HG02973 (cell line): ENCODE results near the gene TPRG1L.

Experiments used
- ATAC-seq: cut with Tn5 transposase; IDR thresholded peaks from one replicate; pipeline ENCODE4 v1.9.1; 2021; ENCODE audit warnings: moderate library complexity; ENCODE audit not compliant: unreplicated experiment

TPRG1L gene

GRCh38 chr1:3642919-3643675 is 18.3 kb downstream of the TPRG1L start:
- no peak for ATAC-seq

DNA sequence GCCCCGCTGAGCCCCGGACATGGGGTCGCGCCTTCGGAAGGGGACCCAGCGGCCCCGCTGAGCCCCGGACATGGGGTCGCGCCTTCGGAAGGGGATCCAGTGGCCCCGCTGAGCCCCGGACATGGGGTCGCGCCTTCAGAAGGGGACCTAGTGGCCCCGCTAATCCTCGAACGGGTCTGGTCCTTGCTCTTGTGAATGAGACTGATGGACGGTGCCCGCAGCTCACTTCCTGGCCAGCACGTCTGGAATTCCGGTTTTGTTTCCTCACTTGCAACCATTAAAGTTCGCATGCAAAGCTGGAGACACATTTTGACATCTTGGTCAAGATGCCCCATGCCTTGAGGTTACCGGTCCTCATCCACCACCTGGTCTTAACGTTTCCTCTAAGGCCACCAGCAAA is 19.5 kb downstream of the TPRG1L start:
- no peak for ATAC-seq

DNA sequence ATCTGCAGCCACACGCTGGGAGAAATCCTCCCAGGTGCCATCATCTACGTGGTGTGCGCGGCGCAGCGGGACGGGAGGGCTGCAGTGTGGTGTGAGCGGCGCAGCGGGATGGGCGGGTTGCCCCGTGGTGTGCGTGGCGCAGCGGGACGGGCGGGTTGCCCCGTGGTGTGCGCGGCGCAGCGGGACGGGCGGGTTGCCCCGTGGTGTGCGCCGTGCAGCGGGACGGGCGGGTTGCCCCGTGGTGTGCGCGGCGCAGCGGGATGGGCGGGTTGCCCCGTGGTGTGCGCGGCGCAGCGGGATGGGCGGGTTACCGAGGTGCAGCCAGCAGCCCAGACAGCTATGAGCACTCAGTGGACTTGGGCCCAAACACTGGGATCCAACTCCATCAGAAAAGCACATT is 20.4 kb downstream of the TPRG1L start:
- no peak for ATAC-seq

DNA sequence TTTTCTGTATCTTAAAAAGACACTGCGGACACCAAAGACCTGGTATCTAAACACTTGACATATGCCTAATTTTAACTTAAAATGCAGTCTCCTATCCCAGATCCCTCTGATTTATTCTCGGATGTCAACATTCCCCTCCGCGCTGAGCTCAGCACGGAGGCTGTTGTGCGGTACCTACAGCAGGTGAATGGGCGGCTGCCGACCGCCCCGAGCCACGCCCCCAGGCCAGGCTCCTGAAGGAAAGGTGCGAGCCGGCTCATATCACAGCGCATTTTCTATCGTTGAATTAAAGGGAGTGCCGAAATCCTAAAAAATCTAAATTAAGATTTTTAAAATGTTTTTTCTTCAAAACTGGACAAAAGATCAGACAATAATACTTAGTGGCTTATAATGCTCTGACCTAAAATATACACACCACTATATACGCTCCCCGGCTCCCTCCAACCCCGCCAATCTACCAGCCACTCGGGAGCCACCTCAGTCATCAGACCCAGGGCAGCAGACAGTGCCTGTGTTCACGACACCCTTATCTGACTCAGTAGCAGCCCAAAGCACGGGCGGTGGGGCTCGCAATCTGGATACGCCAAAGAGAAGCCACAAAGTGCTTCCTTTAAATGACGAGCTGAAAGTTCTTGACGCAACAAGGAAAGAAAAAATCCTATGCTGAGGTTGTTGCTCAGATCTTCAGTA is 21.0 kb downstream of the TPRG1L start:
- no peak for ATAC-seq

GRCh38 chr1:3646596-3646995 is 21.8 kb downstream of the TPRG1L start:
- ATAC-seq: no peak

GRCh38 chr1:3649342-3650247 is 24.8 kb downstream of the TPRG1L start, which contains the start of gene WRAP73:
WRAP73 (minus strand) TSS chr1:3650103; CDS start chr1:3649999, 104 bp downstream.
- peak; percentile 81 for ATAC-seq

DNA sequence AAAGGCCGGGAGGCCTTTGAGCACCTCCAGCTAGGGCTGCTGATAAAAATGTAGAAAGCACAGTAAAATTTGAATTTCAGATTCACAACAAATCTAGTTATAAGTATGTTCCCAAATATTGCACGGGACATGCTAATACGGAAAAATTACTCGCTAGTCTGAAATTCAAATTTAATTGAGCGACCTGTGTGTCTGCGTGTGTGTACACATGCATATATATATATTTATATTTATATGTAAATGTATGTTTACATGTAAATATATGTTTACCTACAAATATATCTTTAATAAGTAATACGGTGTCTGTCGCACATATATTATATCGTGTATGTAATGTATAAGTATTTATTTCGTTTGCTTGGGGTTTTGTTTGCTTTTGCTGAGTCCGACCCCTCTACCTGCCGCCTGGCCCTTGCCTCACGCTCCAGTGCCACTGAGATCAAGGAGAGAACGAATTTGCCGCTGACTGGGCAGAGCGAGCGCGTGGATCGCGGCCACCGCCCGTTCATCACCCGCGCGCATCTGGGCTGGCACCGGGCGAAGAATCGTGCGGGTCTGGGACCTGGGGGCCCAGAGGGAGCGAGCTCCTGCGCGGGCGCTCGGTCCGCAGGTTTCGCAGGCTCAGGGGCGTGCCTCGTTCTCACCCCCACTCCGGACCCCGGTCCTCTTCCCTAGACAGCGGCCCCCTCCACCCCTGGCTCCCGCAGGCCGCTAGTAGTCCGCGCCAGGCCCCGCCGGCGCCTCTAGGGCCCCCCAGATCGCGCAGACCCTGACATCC is 25.6 kb downstream of the TPRG1L start:
- no peak for ATAC-seq

GRCh38 chr1:3651026-3651929 is 26.5 kb downstream of the TPRG1L start:
- ATAC-seq: no peak

- ATAC-seq: no peak
Measured at GRCh38 chr1:3651930-3652547, 27.2 kb downstream of the TPRG1L start, which contains the start of gene TP73. TP73 (plus strand) TSS chr1:3652516; CDS start chr1:3682366, 29,850 bp downstream.

- no peak for ATAC-seq
Measured at GRCh38 chr1:3652548-3653285, 27.9 kb downstream of the TPRG1L start.

- ATAC-seq: no peak
Measured at GRCh38 chr1:3653286-3653618, 28.4 kb downstream of the TPRG1L start.

DNA sequence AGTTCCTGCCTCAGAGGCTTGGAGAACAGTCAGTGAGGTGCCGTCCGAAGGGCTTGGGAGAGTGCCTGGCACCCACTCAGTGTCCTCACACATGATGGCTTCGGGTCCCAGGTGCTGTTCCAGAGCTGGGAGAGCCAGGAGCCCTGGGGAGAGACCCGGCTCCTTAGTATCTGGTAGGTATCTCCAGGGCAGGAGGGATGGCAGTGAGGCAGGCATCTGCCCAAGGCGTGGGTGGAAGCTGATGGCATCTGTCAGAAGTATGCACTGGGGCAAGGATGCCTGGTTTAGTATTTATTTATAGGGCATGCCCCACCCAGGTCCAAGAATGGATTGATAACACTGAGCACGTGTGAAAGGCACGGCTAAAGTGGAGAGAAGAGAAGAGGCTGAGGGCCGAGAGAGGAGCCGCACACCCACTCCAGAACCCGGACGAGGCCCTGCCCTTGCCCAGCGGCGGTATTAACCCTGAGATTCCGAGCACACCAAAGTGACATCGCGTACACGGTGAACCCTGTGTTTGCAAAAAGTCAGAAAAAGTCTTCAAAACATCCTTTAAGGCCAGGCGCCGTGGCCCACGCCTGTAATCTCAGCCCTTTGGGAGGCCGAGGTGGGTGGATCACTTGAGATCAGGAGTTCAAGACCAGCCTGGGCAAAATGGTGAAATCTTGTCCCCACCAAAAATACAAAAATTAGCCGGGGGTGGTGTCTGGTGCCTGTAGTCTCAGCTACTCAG is 29.9 kb downstream of the TPRG1L start:
- ATAC-seq: no peak

DNA sequence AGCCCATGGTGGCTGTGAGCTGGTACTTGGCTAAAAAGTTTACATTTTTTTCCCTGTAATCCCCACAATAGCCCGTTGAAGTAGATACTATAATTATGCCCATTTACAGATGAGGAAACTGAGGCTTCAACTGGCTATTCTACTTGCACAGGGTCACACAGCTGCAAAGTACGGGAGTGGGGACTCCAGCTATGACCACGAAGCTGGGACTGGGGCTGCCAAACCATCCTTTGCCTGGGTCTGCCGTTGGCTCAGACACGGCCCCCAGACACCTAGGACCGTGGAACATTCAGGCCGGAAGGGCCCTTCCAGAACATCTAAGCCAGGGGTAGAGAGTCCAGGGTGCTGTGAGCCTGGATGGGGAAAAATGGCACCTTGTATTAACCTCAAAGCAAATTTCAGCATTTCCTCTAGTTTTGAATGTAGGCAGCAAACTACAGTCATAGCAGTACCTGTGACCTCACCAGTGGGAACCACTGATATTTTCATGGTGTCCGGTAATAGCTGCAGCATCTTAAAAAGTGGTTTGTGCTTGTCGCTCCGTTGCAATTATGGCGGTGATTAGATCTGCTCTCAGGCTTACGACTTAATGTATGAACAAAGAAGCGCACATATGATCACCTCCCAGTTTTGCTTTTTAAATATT is 31.8 kb downstream of the TPRG1L start:
- ATAC-seq: peak; percentile 68

DNA sequence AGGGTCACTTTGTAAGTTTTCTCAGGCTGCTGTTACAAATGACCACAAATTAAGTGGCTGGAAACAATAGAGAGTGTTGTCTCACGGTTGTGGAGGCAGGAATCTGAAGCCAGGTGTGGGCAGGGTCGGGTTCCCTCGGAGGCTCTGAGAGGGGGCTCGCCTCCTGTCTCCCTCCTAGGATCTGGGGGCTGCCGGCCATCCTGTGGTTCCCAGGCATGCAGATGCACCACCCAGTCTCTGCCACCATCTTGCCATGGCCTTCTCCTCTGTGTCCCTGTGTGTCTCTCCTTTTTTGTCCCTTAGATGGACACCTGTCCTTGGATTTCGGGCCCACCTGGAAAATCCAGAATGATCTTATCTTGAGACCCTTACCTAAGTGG is 32.3 kb downstream of the TPRG1L start:
- ATAC-seq: peak; percentile 15

DNA sequence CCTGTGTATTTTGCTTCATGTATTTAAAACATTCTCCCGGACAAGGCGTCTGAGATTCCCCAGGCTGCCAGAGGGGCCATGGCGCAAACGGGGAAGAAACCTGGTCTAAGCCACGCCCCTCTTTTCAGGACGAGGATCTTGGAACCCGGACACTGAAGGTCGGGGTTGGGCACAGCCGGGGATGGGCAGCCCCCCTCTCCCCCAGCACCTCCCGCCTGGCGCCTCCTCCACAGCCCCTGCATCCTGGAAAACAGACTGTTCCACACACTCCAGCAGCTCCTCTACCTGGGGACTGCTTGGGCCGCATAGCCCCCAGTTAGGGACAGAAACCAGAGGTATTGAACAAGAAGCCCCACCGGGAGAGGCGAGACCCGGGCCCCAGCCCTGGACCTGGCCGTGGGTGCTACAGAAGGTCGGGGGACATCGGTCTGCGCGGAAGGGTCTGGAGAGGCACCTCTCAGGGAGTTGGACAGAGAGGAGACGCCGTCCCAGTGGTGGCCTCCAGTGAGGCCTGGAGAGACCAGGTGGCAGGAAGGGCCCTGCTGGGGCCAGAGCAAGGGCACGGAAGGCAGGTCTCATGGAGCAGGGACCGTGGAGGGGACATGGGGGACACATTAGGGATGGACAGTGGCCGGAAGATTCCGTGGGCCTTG is 32.9 kb downstream of the TPRG1L start:
- no peak for ATAC-seq

GRCh38 chr1:3658231-3658615 is 33.4 kb downstream of the TPRG1L start:
- no peak for ATAC-seq

GRCh38 chr1:3659093-3659492 is 34.3 kb downstream of the TPRG1L start:
- no peak for ATAC-seq
